Activated CD8-positive, alpha-beta memory T cell treated with anti-CD3 and anti-CD28 coated beads, Interleukin-2, amount 10 ng/mL, durations not matched to agents 7 days and 5 days (primary cell): ENCODE measurements around the gene ADSL. TPM values are rescaled to one million over a fixed set of nuclear protein-coding genes. Genes with fewer than 3 reads are reported as not detected.
A peak's percentile ranks its signal among the peaks of the same experiment; 100 is the strongest.

Source experiments
- ATAC-seq: fragments of 150-1000 bp; cut with Tn5 transposase; one replicate; pipeline ENCODE4 v1.10.0; 2021; ENCODE audit warnings: moderate library complexity
- CTCF ChIA-PET: fragments of 350-600 bp; sonication (Branson Sonifier 250); formaldehyde crosslinking; loops from one replicate; lab custom pipeline; 2021; ENCODE audit warnings: antibody characterized with exemption; lab: Charles Lee
- DNase-seq: peaks from one replicate; pipeline ENCODE4 v3.0.0-alpha.2; 2020
- H3K27ac Mint-ChIP-seq: one replicate; pipeline ENCODE4 v1.8.0; 2021; ENCODE audit warnings: mild to moderate bottlenecking, mixed read lengths
- H3K27me3 Mint-ChIP-seq: one replicate; pipeline ENCODE4 v1.8.0; 2021; ENCODE audit warnings: mixed read lengths
- H3K36me3 Mint-ChIP-seq: one replicate; pipeline ENCODE4 v1.8.0; 2021; ENCODE audit warnings: mild to moderate bottlenecking, mixed read lengths
- H3K4me1 Mint-ChIP-seq: one replicate; pipeline ENCODE4 v1.8.0; 2021; ENCODE audit warnings: mixed read lengths
- H3K4me3 Mint-ChIP-seq: one replicate; pipeline ENCODE4 v1.8.0; 2021; ENCODE audit warnings: mild to moderate bottlenecking, moderate library complexity, mixed read lengths
- H3K9me3 Mint-ChIP-seq: one replicate; pipeline ENCODE4 v1.8.0; 2022; ENCODE audit warnings: low read depth, mixed read lengths
- total RNA-seq, 2 experiments: library from RNA; stranded (reverse); gene quantifications; one replicate each; pipeline ENCODE4 v1.2.3, GENCODE V29; 2021

ADSL gene
- total RNA-seq, 2 experiments from 2014 or later: 98.3 to 109 TPM

- no peaks in the 10 kb centered on the region for H3K27me3 Mint-ChIP-seq
- H3K27ac Mint-ChIP-seq: peak overlapping the region; percentile 88
- peak overlapping the region; percentile 74 for H3K4me3 Mint-ChIP-seq
- H3K9me3 Mint-ChIP-seq: no peaks in the 10 kb centered on the region
- peaks cover 25% of the 10 kb centered on the region for H3K4me1 Mint-ChIP-seq
- DNase-seq (peak; percentile 50), ATAC-seq (peak; percentile 66)
- peaks cover 7% of the 10 kb centered on the region for H3K36me3 Mint-ChIP-seq
- CTCF ChIA-PET: interaction anchor here (0.9 to 2.6 kb wide), 4 partner anchors 12 to 52 kb away, joined by 3 to 16 read pairs (median 4); no protein-coding TSS in a partner anchor
These were observed 38.9 kb downstream of the ADSL start for GRCh38 chr22:40385036-40385782.

- Mint-ChIP-seq H3K4me3 (no peak overlapping the region), H3K9me3 (no peaks in the 10 kb centered on the region), H3K4me1 (peaks cover 28% of the 10 kb centered on the region), H3K27ac (no peak overlapping the region), H3K27me3 (no peaks in the 10 kb centered on the region), H3K36me3 (peaks cover 7% of the 10 kb centered on the region)
- DNase-seq (no peak), ATAC-seq (no peak)
- CTCF ChIA-PET: interaction anchor here (1.7 kb wide), 1 partner anchor 11 kb away, joined by 5 read pairs; no protein-coding TSS in a partner anchor
These were observed 41.4 kb downstream of the ADSL start for GRCh38 chr22:40387746-40388145.

GRCh38 chr22:40388231-40388630 is 41.9 kb downstream of the ADSL start:
- no peaks in the 10 kb centered on the region for H3K9me3 Mint-ChIP-seq
- no peaks in the 10 kb centered on the region for H3K27me3 Mint-ChIP-seq
- DNase-seq: no peak
- no peak for ATAC-seq
- CTCF ChIA-PET: interaction anchor here (1.7 kb wide), 1 partner anchor 10 kb away, joined by 5 read pairs; no protein-coding TSS in a partner anchor
- no peak overlapping the region for H3K27ac Mint-ChIP-seq
- peaks cover 28% of the 10 kb centered on the region for H3K4me1 Mint-ChIP-seq
- no peak overlapping the region for H3K4me3 Mint-ChIP-seq
- peaks cover 7% of the 10 kb centered on the region for H3K36me3 Mint-ChIP-seq

GRCh38 chr22:40391417-40391816 is 45.1 kb downstream of the ADSL start:
- Mint-ChIP-seq H3K27me3 (no peaks in the 10 kb centered on the region), H3K9me3 (no peaks in the 10 kb centered on the region), H3K4me3 (no peak overlapping the region), H3K36me3 (peaks cover 14% of the 10 kb centered on the region), H3K27ac (no peak overlapping the region), H3K4me1 (peaks cover 10% of the 10 kb centered on the region)
- DNase-seq: no peak
- no peak for ATAC-seq
- CTCF ChIA-PET: interaction anchor here (1.4 kb wide), 1 partner anchor 8 kb away, joined by 4 read pairs; no protein-coding TSS in a partner anchor

GRCh38 chr22:40392618-40393017 is 46.3 kb downstream of the ADSL start:
- Mint-ChIP-seq H3K4me1 (peaks cover 8% of the 10 kb centered on the region), H3K27ac (no peak overlapping the region)

GRCh38 chr22:40394607-40395006 is 48.3 kb downstream of the ADSL start:
- no peak for DNase-seq
- Mint-ChIP-seq H3K27ac (no peak overlapping the region), H3K27me3 (no peaks in the 10 kb centered on the region), H3K9me3 (no peaks in the 10 kb centered on the region), H3K4me3 (no peak overlapping the region), H3K4me1 (peaks cover 12% of the 10 kb centered on the region), H3K36me3 (peaks cover 16% of the 10 kb centered on the region)
- CTCF ChIA-PET: no interaction called here
- ATAC-seq: no peak

More at GRCh38 chr22:40392618-40393017, 46.3 kb downstream of the ADSL start:
- ATAC-seq (no peak), DNase-seq (no peak)
- Mint-ChIP-seq H3K36me3 (peaks cover 18% of the 10 kb centered on the region), H3K4me3 (no peak overlapping the region), H3K27me3 (no peaks in the 10 kb centered on the region), H3K9me3 (no peaks in the 10 kb centered on the region)
- CTCF ChIA-PET: interaction anchor here (1.0 kb wide), 1 partner anchor 11 kb away, joined by 4 read pairs; no protein-coding TSS in a partner anchor

- H3K9me3 Mint-ChIP-seq: no peaks in the 10 kb centered on the region
- peaks cover 22% of the 10 kb centered on the region for H3K4me1 Mint-ChIP-seq
- H3K36me3 Mint-ChIP-seq: peaks cover 16% of the 10 kb centered on the region
- CTCF ChIA-PET: interaction anchor here (0.8 kb wide), 1 partner anchor 21 kb away, joined by 4 read pairs; no protein-coding TSS in a partner anchor
- H3K4me3 Mint-ChIP-seq: no peak overlapping the region
- no peaks in the 10 kb centered on the region for H3K27me3 Mint-ChIP-seq
- no peak for ATAC-seq
- peak overlapping the region; percentile 4 for H3K27ac Mint-ChIP-seq
- no peak for DNase-seq
These were observed 49.3 kb downstream of the ADSL start for GRCh38 chr22:40395607-40396006.

GRCh38 chr22:40396882-40397281 is 50.6 kb downstream of the ADSL start:
- DNase-seq (no peak), ATAC-seq (no peak)
- Mint-ChIP-seq H3K27ac (peak overlapping the region; percentile 13), H3K4me3 (no peak overlapping the region), H3K27me3 (no peaks in the 10 kb centered on the region), H3K36me3 (peaks cover 20% of the 10 kb centered on the region), H3K4me1 (peaks cover 32% of the 10 kb centered on the region), H3K9me3 (no peaks in the 10 kb centered on the region)
- CTCF ChIA-PET: interaction anchor here (0.7 to 2.7 kb wide), 3 partner anchors 12 to 441 kb away, joined by 3 to 6 read pairs (median 3); no protein-coding TSS in a partner anchor

GRCh38 chr22:40397396-40397795 is 51.1 kb downstream of the ADSL start:
- no peaks in the 10 kb centered on the region for H3K27me3 Mint-ChIP-seq
- H3K27ac Mint-ChIP-seq: no peak overlapping the region
- no peaks in the 10 kb centered on the region for H3K9me3 Mint-ChIP-seq
- ATAC-seq (no peak), DNase-seq (no peak)
- H3K36me3 Mint-ChIP-seq: peaks cover 24% of the 10 kb centered on the region
- CTCF ChIA-PET: interaction anchor here (0.7 to 2.7 kb wide), 3 partner anchors 12 to 441 kb away, joined by 3 to 6 read pairs (median 3); no protein-coding TSS in a partner anchor
- H3K4me3 Mint-ChIP-seq: no peak overlapping the region
- H3K4me1 Mint-ChIP-seq: peaks cover 37% of the 10 kb centered on the region

GRCh38 chr22:40399621-40400020 is 53.3 kb downstream of the ADSL start:
- Mint-ChIP-seq H3K27ac (peak overlapping the region; percentile 75), H3K36me3 (peaks cover 31% of the 10 kb centered on the region), H3K9me3 (no peaks in the 10 kb centered on the region), H3K4me3 (no peak overlapping the region), H3K4me1 (peaks cover 51% of the 10 kb centered on the region), H3K27me3 (no peaks in the 10 kb centered on the region)
- ATAC-seq (no peak), DNase-seq (no peak)
- CTCF ChIA-PET: interaction anchor here (0.7 to 4.2 kb wide), 7 partner anchors 9 to 89 kb away, joined by 3 to 16 read pairs (median 4); no protein-coding TSS in a partner anchor

GRCh38 chr22:40400159-40400558 is 53.9 kb downstream of the ADSL start:
- Mint-ChIP-seq H3K27ac (peak overlapping the region; percentile 75), H3K4me1 (peaks cover 50% of the 10 kb centered on the region), H3K27me3 (no peaks in the 10 kb centered on the region), H3K4me3 (peak overlapping the region; percentile 28), H3K36me3 (peaks cover 31% of the 10 kb centered on the region), H3K9me3 (no peaks in the 10 kb centered on the region)
- CTCF ChIA-PET: interaction anchor here (1.1 to 4.2 kb wide), 6 partner anchors 9 to 246 kb away, joined by 3 to 16 read pairs (median 4); no protein-coding TSS in a partner anchor
- DNase-seq (peak; percentile 80), ATAC-seq (no peak)

GRCh38 chr22:40401532-40401931 is 55.2 kb downstream of the ADSL start:
- ATAC-seq (peak; percentile 90), DNase-seq (peak; percentile 83)
- peaks cover 50% of the 10 kb centered on the region for H3K4me1 Mint-ChIP-seq
- CTCF ChIA-PET: interaction anchor here (0.6 to 4.2 kb wide), 3 partner anchors 16 to 1079 kb away, joined by 3 to 16 read pairs (median 4); no protein-coding TSS in a partner anchor
- peak overlapping the region; percentile 45 for H3K4me3 Mint-ChIP-seq
- peaks cover 27% of the 10 kb centered on the region for H3K36me3 Mint-ChIP-seq
- H3K27me3 Mint-ChIP-seq: no peaks in the 10 kb centered on the region
- no peaks in the 10 kb centered on the region for H3K9me3 Mint-ChIP-seq
- peak overlapping the region; percentile 94 for H3K27ac Mint-ChIP-seq

- DNase-seq: no peak
- H3K4me3 Mint-ChIP-seq: peak overlapping the region; percentile 45
- peaks cover 50% of the 10 kb centered on the region for H3K4me1 Mint-ChIP-seq
These were observed 55.7 kb downstream of the ADSL start for GRCh38 chr22:40401981-40402406.

More at GRCh38 chr22:40401981-40402406, 55.7 kb downstream of the ADSL start:
- peak; percentile 30 for ATAC-seq
- CTCF ChIA-PET: interaction anchor here (1.6 to 4.2 kb wide), 2 partner anchors 17 to 35 kb away, joined by 4 to 16 read pairs; no protein-coding TSS in a partner anchor
- Mint-ChIP-seq H3K9me3 (no peaks in the 10 kb centered on the region), H3K27me3 (no peaks in the 10 kb centered on the region), H3K36me3 (peaks cover 27% of the 10 kb centered on the region), H3K27ac (peak overlapping the region; percentile 94)
